HEK293 (cell line): ENCODE results near the gene TMEM138.

Experiments used
- ZNF248 ChIP-seq: fragments of 450-650 bp; formaldehyde crosslinking; IDR thresholded peaks from 2 replicates; pipeline ENCODE4 v1.5.1; 2017; ENCODE audit warnings: missing biosample characterization, missing genetic modification characterization
- ZNF792 ChIP-seq: fragments of 450-650 bp; formaldehyde crosslinking; IDR thresholded peaks from 2 replicates; pipeline ENCODE4 v1.5.1; 2016; ENCODE audit warnings: missing biosample characterization, missing genetic modification characterization

- TF ChIP-seq ZNF792 (no peak), ZNF248 (tag by site-specific recombination) (no peak)
Observed at GRCh38 chr11:61418136-61418535, 56.0 kb downstream of the TMEM138 start.
